ENCODE measurements around the gene NEURL4. TPM values are rescaled to one million over a fixed set of nuclear protein-coding genes. Genes with fewer than 3 reads are reported as not detected.
A peak's percentile ranks its signal among the peaks of the same experiment; 100 is the strongest.

NEURL4 gene
- polyA plus RNA-seq, 3 donors = 11.8 to 25.2 (median 17.9) TPM

DNA sequence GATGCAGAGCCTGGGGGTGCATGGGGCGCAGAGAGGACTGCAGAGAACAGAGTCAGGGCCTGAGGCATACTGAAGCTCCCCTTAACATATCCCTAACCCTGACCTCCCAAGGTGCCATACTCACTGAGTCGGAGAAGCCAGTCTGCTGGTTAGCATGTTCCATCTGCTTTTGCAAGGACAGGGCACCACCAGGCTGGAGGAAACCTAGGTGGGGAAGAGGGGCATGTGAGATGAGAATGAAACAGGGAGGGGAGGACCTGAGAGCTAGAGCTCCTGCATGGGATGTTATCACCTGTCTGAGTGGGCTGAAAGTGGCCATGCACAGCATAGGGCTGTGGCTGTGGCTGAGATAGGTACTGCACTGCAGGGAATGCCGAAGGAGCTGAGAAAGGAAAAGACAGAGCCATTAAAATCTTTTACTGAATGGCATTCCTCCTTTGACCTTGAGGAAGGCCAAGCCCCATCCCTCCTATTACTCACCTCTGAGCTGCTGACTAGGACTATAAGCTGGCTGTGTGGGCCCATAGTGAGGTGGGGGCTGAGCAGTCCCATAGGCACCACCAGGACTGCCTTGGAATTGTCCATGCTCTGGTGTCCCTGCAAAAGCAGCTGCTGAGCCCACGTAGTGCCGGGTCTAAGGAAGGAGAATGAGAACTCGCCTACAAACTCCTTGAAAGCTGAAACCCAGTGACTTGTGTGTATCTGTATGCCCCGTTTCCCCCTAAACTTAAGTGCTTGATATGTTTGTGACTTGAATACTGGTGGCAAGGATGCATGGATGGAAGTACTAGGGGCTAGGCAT, 15.8 kb downstream of the NEURL4 start:
- H3K27ac ChIP-seq (ENCODE audit: low read depth, low read length) = no peak overlapping the region
- WGBS, 3 donors = 83 to 91% (median 86%) methylated on average over 7 of the region's 7 CpGs

DNA sequence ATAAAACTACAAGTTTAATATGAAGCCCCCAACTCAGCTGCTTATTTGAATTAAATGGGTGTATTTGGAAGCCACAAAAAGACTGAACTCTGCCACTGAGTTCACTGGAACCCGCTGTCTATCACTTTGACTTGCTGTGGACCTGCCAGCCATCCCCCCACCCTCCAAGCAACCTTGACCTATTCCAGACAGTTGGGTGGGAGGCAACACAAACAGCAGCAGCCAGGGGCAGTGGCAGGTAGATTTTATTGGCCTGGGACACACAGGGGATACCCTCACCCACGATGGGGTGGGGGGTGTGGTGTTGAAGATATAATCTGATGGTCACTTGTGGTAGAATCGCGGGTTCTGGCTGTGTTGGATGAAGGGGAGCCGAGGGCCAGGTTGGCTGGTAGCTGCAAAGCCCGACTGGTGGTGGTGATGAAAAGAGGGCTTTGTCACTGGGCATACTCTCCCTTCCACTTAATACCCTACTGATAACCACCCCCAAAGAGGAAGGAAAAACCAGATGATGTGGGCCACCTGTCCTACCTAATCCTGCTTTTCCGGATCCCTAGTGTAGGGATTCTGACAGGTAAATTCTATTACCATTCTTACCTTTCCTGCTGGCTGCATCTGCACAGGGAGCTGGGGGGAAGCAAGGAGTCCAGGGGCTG, 16.6 kb downstream of the NEURL4 start:
- no peak overlapping the region for H3K27ac ChIP-seq (ENCODE audit: low read depth, low read length)
- WGBS, 3 donors = 78 to 80% (median 79%) methylated on average over 7 of the region's 7 CpGs

DNA sequence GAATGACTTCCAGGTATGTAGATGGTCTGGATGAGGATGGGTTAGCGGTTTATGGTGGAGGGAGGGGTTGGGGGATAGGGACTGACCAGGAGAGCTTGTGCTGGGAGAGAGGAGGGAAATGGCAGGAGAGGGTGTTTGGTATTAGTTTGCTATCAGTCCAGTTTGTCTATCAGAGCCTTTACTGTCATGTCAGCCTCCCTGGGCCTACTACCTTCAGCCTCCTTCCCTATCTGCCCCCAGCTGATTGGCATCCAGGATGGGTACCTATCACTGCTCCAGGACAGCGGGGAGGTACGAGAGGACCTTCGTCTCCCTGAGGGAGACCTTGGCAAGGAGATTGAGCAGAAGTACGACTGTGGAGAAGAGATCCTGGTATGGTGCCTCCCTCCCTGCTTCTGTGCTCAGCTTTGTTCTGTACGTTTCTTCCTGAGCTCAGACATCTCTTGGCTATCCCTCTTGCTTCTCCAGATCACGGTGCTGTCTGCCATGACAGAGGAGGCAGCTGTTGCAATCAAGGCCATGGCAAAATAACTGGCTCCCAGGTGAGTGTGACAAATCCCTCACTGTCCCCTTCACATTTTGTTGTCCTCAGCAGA, 17.9 kb downstream of the NEURL4 start:
- no peak overlapping the region for H3K27ac ChIP-seq (ENCODE audit: low read depth, low read length)
- 72 to 83% (median 79%) methylated on average over 7 of the region's 7 CpGs for WGBS, 3 donors

DNA sequence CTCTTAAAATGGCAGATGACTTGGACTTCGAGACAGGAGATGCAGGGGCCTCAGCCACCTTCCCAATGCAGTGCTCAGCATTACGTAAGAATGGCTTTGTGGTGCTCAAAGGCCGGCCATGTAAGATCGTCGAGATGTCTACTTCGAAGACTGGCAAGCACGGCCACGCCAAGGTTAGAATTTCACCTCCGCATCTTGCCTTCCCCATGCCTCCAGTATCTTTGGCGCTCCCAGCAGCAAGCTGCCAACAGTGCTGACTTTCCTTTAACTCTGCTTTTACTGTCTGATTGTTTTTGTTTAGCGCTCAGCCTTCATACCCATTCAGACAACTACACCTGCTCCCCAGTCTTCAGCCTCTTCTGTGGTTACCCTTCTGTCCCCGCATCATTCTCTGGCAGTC, 19.5 kb downstream of the NEURL4 start:
- WGBS, 3 donors = 78 to 84% (median 81%) methylated on average over 12 of the region's 12 CpGs
- no peak overlapping the region for H3K27ac ChIP-seq (ENCODE audit: low read depth, low read length)

DNA sequence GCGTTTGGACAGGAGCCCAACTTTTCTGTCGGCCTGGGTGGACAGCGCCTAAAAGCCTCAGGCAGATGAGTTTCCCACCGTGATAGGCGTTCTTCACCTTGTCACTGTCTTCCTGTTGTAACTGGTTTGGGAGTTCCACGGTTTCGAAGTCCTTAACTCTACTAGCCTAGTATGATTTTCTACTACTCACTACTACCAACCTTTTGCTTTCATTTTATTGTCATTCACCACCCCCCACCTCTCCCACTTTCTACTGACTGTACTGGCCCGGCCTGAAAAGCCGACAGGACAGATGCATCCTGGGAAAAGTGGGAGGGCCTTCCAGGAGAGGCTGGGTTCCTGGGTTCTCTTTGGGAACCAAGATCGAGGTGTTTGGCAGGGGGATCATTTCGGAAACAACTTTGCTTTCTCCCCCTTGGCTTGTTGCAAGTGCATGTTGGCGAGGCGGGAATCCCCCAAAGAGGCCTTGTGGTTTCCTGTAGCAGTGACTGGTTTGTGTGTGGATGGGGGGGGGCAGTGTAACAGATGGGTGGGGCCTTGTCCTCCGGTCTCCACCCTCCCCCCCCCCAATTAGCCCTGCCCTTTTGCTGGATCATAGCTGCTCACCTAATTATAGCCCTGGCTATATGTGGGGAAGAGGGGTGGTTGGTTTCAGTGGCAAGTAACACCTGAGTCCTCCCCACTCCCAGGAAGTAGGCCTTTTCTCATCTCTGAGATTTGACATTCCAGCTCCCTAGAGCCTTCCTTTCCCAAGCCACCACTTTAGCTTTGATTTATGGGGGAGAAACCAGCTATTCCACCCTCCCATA, 20.3 kb downstream of the NEURL4 start:
- H3K27ac ChIP-seq (ENCODE audit: low read depth, low read length) = peak overlapping the region; percentile 82
- whole genome bisulfite sequencing, 3 donors = 0 to 2% (median 0%) methylated on average over 14 of the region's 14 CpGs

DNA sequence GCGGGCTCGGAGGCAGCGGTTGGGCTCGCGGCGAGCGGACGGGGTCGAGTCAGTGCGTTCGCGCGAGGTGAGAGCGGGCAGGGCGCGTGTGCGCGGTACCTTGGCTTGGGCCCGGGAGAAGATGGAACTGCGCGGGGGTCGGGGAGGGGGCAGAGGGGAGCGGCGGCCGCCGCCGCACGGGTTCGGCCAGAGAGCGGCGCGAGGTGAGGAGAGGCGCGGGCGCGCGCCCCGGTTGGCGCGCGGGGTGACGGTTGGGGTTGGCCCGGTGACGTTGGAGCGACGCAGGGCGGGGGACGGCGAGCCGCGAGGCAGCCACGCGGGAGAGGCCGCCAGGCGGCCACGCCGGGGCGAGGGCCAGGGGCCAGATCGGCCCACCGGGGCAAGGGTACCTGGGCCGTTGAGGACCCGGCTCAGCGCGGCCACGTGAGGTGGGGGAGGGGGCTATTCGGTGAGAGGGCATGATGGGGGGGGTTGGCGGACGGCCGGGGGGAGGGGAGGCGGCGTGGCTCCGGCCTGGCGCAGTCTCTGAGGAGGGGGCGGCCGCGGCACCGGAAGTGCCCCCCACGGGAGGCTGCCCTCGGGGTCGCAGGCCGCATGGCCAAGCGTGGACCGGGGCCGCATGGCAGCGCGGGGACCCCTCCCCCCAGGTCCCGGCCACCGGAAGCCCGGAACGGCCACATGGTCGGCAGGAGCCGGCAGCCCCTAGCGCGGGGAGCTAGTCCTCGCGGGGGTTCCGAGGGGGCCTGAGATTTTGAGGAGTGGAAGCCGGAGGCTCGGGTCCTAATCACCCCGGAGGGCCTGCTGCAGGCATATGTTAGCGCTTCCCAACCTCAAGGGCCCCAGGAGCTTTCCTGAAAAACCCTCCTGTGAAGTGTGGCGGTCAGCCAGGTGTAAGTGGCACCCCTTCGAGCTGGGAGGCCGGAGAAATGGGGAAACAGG, 21.2 kb downstream of the NEURL4 start:
- WGBS, 3 donors = 0 to 1% (median 0%) methylated on average over 78 to 102 of the region's 104 CpGs
- H3K27ac ChIP-seq (ENCODE audit: low read depth, low read length) = peak overlapping the region; percentile 82

DNA sequence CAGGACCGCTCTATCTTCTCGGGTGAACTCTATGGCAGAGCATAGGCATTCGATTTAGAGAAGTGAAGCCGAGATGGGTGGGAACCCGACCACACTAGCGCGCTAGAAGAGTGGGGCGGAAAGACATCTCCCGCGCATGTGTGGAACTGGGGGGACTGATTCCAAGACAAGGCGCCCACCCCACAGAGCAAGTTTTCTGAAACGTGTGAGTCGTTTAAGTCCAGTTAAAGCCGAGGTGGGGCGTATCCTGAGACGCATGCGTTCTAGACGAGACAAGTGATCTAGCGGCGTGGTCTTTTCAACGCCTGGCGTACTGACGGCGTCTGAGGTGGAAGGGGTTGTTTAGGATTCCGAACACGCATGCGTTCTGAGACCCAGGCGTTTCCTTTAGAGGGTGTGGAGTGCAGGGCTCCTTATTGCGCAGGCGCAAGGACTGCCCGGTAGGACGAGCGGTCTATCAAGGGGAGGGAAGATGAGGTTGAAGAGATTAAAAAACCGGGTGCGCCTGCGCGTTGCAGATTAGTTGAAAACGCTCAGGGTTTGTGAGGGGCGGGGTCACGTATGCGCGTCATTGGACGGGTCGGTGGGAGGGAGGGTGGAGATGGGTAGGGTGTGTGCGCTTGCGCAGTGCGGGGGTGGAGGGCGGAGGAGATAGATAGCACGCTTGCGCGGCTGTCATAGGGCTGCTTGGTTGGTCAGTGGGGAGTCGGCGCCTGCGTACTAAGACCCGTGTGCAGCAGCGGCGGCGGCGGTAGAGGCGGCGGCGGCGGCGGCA, 22.0 kb downstream of the NEURL4 start, which contains the start of gene EIF5A:
Gene EIF5A, plus strand, starts transcription at position 718 of the 775 bp plus-strand sequence. CDS start 2,008 bp downstream, outside the sequence.
- peak within 1 kb of the TSS; percentile 82 for H3K27ac ChIP-seq (ENCODE audit: low read depth, low read length)
- WGBS, 3 donors = 0 to 1% (median 1%) methylated on average over 64 of the region's 64 CpGs

DNA sequence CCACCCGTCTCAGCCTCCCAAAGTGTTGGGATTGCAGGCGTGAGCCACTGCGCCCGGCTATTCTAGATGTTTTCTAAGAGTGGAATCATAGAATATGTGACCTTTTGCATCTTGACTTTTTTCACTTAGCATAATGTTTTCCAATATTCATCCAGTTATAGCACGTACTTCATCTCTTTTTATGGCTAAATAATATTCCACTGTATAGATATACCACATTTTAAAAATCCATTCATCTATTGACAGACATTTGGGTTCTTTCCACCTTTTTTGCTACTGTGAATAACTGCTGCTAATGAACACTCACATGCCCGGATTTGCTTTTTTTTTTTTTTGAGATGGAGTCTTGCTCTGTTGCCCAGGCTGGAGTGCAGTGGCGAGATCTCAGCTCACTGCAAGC, 25.0 kb downstream of the NEURL4 start:
- WGBS, 3 donors = 94 to 98% (median 95%) methylated on average over 7 of the region's 7 CpGs
- H3K27ac ChIP-seq (ENCODE audit: low read depth, low read length) = no peak overlapping the region

DNA sequence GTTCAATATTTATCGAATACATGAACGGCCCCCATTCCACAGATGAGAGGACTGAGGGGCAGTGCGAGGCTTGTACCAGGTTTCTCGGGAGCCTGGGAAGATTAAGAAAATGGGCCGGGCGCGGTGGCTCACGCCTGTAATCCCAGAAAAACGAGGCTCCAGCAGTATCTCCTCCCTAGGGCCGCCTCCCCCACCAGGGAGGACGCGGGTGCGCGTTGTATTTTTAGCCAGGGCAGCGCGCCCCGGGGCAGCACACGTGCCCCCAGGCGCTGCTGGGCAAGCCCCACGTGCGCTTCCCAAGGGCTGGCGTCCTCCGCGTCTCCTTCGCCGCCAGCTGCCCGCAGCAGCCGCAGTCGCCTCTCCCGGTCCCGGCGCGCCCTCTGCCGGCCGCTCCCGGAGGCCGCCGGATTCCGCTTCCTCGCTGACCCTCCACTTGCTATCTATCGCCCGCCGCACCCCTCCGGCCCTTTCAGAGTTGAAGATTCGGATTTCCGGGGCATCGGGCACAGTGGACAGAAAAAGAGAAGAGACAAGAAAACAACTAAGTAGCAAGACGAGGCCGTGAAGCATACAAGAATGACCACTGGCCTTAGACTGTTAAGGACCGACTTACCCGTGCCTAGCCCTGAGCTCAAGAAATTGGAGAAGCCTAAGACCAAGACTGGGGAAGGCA, 32.8 kb downstream of the NEURL4 start:
- no peak overlapping the region for H3K27ac ChIP-seq (ENCODE audit: low read depth, low read length)
- 3 to 4% (median 3%) methylated on average over 50 to 51 of the region's 51 CpGs for WGBS, 3 donors

DNA sequence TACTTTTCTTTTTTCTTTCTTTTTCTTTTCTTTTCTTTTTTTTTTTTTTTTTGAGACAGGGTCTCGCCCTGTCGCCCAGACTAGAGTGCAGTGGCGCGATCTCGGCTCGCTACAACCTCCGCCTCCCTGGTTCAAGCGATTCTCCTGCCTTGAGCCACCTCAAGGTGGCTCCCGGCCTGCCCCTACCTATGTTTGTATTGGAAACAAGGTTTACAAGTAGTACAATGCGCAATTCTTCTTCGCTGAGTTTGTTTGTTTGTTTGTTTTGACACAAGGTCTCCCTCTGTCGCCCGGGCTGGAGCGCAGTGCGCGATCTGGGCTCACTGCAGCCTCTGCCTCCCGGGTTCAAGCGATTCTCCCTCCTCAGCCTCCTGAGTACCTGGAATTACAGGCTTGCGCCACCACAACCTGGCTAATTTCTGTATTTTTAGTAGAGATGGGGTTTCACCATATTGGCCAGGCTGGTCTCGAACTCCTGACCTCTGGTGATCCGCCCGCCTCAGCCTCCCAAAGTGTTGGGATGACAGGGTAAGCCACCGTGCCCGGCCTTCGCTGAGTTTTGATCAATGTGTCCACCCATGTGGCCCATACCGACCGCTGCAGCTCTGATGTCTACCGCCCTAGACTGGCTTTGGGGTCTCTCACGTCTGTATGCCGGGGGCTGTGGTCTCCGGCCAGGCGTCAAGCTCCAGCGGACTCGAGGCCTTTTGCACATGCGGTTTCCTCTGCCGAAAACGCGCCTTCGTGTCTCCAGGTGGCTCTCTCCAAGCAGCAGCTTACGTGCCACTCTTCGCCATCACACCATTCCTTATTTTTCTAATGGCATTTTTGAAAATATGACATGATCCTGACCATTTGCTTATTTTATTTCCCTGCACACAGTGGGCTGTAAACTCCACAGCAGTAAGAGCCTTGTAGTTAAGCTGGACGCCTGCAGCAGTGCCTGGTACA, 33.6 kb downstream of the NEURL4 start:
- 55 to 61% (median 57%) methylated on average over 42 of the region's 42 CpGs for WGBS, 3 donors
- H3K27ac ChIP-seq (ENCODE audit: low read depth, low read length) = no peak overlapping the region

DNA sequence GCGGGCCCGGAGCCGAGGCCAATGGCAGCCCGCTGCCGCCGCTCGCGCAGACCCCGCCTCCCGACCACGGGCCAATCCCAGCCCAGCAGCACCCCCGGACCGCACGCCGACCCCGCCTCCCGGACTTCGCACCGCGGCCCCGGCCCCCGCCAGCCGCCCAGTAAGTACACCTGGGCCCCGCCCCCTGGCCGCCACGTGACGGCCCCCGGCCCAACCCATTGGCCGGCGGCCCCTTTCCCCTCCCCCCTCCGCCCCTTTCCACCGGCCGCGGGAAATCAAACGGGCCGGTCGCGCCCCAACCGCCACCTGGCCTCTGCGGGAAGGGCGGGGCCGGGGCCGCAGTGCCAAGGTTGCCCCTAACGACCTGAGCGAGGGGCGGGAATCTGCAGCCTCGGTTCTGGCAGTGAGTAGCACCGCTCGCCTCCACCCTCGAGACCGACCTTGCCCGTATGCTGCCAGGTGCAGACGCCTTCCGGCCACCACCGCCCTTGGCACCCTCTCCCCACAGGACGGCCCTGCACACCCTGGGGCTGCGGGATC, 34.5 kb downstream of the NEURL4 start, which contains the start of gene YBX2:
Gene YBX2, minus strand, starts transcription at position 26 of the 540 bp plus-strand sequence. CDS start 139 bp downstream, outside the sequence.
- WGBS, 3 donors = 1 to 2% (median 2%) methylated on average over 47 to 57 of the region's 57 CpGs
- no peak within 1 kb of the TSS for H3K27ac ChIP-seq (ENCODE audit: low read depth, low read length)

DNA sequence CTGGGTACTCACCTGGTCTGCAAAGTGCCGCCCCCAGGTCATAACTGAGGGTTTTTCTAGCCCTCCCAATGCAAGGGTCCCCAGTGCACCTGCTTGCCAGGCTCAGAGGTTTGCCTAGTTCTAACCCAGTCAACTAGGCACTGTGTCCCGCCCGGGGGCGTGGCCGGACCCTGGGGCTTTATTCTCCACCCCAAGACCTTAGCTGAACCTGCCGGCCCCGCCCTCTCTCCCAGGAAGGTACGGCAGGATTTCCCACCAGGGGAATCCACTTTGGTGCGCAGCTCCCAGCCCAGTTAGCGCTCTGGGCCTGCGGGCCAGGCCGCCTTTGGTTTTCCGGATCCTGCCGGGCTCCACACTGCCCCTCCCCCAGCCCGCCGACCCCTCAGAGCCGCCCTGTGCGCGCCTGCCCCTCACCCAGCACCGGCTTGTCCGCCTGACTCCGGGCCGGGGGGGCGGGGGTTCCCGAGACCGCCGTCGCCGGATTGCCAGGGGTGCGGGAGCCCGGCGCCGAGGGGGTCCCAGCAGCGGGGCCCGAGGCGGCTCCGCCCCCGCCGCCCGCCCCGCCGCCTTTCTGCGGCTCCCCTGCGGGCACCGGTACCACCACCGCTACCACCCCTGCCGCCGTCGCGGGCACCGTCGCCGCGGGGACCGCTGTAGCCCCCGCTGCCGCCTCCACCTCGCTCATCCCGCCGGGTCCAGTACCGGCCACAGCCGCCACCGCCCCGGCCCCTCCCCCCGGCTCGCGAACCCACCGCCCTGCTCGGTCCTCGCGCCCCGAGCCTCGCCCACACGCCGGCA, 35.1 kb downstream of the NEURL4 start:
- WGBS, 3 donors = 4 to 11% (median 6%) methylated on average over 27 to 71 of the region's 75 CpGs
- H3K27ac ChIP-seq (ENCODE audit: low read depth, low read length) = no peak overlapping the region

DNA sequence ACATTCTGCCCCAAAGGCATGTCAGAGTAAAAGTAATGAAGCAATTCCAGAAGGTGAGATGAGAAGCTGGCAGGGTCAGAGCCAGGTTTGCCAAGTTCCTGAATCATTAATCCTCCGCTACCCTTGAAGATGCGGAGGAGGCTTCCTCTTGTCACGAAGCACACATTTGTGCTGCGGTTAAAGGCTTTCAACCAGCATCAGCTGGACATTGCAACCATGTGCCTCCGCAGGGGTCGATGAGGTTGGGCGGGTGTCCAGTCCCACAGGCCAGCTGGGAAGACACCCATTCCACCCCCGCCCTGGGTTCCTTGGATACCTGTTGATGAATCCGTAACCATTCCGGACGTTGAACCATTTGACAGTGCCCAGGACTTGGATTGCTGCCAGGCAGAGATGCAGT, 36.0 kb downstream of the NEURL4 start:
- 57 to 75% (median 63%) methylated on average over 11 of the region's 11 CpGs for WGBS, 3 donors
- H3K27ac ChIP-seq (ENCODE audit: low read depth, low read length) = no peak overlapping the region

DNA sequence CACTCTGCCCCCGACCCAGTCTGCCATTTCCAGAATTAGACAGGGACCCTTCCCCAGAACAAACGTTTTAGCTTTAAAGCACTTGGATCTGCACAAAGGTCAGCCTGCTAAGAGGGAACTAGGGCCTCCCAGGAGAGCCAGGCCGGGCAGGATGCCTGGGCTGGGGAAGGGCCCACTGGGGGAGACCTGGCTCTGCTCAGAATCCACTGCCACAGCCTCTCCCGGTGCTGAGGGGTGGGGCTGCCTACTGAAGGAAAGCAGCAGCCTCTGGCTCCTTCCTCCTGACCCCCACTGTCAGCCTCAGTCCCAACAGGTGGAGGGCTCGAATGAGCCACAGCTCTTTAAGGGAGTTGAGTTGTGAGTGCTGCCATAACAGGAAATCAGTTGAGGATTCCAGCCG, 36.4 kb downstream of the NEURL4 start:
- H3K27ac ChIP-seq (ENCODE audit: low read depth, low read length) = no peak overlapping the region
- 24 to 54% (median 30%) methylated on average over 6 of the region's 6 CpGs for WGBS, 3 donors

Measured in adipose tissue (tissue), 3 donors.